Measurements from ENCODE around the gene CALN1.

Gene CALN1

GRCh38 chr7:71772779-71773178, 639.4 kb downstream of the CALN1 start:
- Histone ChIP-seq H3K27ac (ENCODE audit: extremely low read depth, low read depth, low read length) (no peak overlapping the region), H3K9me3 (ENCODE audit: control insufficient read depth, insufficient read depth, low read depth, low read length) (no peaks in the 10 kb centered on the region), H3K36me3 (ENCODE audit: control insufficient read depth in 2 of 2, insufficient read depth in 1 of 2, low read length in 2 of 2) (no peaks in the 10 kb centered on the region), H3K4me3 (ENCODE audit: low read depth, low read length) (no peak overlapping the region), H3K4me1 (ENCODE audit: control insufficient read depth, insufficient read depth, low read length) (no peaks in the 10 kb centered on the region)
- TF ChIP-seq GLI2 (tag by site-specific recombination; IDR thresholded peaks at IDR 0.05; ENCODE audit: borderline replicate concordance, low read depth) (no peak), ZNF747 (tag by site-specific recombination; IDR thresholded peaks at IDR 0.05) (no peak), ZNF335 (tag by site-specific recombination; conservative IDR thresholded peaks at IDR 0.05) (no peak), ZNF473 (tag by site-specific recombination; IDR thresholded peaks at IDR 0.05) (no peak), PRDM10 (tag by site-specific recombination; IDR thresholded peaks at IDR 0.05) (no peak), ZNF248 (tag by site-specific recombination; IDR thresholded peaks at IDR 0.05) (no peak), SP2 (tag by site-specific recombination; IDR thresholded peaks at IDR 0.05) (no peak)
- TF ChIP-seq, protein P1, sequence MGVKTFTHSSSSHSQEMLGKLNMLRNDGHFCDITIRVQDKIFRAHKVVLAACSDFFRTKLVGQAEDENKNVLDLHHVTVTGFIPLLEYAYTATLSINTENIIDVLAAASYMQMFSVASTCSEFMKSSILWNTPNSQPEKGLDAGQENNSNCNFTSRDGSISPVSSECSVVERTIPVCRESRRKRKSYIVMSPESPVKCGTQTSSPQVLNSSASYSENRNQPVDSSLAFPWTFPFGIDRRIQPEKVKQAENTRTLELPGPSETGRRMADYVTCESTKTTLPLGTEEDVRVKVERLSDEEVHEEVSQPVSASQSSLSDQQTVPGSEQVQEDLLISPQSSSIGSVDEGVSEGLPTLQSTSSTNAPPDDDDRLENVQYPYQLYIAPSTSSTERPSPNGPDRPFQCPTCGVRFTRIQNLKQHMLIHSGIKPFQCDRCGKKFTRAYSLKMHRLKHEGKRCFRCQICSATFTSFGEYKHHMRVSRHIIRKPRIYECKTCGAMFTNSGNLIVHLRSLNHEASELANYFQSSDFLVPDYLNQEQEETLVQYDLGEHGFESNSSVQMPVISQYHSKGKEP (tag by site-specific recombination; IDR thresholded peaks at IDR 0.05), result no peak
- CTCF ChIA-PET, result no interaction called here
- POLR2A ChIA-PET, result no interaction called here

- ChIA-PET POLR2A (no interaction called here), CTCF (no interaction called here)
- H3K4me1 ChIP-seq (ENCODE audit: control insufficient read depth, insufficient read depth, low read length), result no peaks in the 10 kb centered on the region
- no peak overlapping the region for H3K27ac ChIP-seq (ENCODE audit: extremely low read depth, low read depth, low read length)
- no peak overlapping the region for H3K4me3 ChIP-seq (ENCODE audit: low read depth, low read length)
- H3K36me3 ChIP-seq (ENCODE audit: control insufficient read depth in 2 of 2, insufficient read depth in 1 of 2, low read length in 2 of 2), result no peaks in the 10 kb centered on the region
- TF ChIP-seq, protein P2, sequence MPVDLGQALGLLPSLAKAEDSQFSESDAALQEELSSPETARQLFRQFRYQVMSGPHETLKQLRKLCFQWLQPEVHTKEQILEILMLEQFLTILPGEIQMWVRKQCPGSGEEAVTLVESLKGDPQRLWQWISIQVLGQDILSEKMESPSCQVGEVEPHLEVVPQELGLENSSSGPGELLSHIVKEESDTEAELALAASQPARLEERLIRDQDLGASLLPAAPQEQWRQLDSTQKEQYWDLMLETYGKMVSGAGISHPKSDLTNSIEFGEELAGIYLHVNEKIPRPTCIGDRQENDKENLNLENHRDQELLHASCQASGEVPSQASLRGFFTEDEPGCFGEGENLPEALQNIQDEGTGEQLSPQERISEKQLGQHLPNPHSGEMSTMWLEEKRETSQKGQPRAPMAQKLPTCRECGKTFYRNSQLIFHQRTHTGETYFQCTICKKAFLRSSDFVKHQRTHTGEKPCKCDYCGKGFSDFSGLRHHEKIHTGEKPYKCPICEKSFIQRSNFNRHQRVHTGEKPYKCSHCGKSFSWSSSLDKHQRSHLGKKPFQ (tag by site-specific recombination; IDR thresholded peaks at IDR 0.05), result no peak
- no peak for TF ChIP-seq ZNF791 (tag by site-specific recombination; IDR thresholded peaks at IDR 0.05)
- TF ChIP-seq, protein P3, sequence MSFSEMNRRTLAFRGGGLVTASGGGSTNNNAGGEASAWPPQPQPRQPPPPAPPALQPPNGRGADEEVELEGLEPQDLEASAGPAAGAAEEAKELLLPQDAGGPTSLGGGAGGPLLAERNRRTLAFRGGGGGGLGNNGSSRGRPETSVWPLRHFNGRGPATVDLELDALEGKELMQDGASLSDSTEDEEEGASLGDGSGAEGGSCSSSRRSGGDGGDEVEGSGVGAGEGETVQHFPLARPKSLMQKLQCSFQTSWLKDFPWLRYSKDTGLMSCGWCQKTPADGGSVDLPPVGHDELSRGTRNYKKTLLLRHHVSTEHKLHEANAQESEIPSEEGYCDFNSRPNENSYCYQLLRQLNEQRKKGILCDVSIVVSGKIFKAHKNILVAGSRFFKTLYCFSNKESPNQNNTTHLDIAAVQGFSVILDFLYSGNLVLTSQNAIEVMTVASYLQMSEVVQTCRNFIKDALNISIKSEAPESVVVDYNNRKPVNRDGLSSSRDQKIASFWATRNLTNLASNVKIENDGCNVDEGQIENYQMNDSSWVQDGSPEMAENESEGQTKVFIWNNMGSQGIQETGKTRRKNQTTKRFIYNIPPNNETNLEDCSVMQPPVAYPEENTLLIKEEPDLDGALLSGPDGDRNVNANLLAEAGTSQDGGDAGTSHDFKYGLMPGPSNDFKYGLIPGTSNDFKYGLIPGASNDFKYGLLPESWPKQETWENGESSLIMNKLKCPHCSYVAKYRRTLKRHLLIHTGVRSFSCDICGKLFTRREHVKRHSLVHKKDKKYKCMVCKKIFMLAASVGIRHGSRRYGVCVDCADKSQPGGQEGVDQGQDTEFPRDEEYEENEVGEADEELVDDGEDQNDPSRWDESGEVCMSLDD (tag by site-specific recombination; IDR thresholded peaks at IDR 0.05), result no peak
- no peak for TF ChIP-seq ZBTB17 (tag by site-specific recombination; IDR thresholded peaks at IDR 0.05)
- no peak for TF ChIP-seq ZNF138 (tag by site-specific recombination; IDR thresholded peaks at IDR 0.05; ENCODE audit: borderline replicate concordance)
- TF ChIP-seq ZNF560 (tag by site-specific recombination; IDR thresholded peaks at IDR 0.05; ENCODE audit: borderline replicate concordance), result no peak
- no peak for TF ChIP-seq ZNF837 (tag by site-specific recombination; IDR thresholded peaks at IDR 0.05)
- no peak for TF ChIP-seq MEIS1 (CRISPR knock-in tag; IDR thresholded peaks at IDR 0.05; ENCODE audit: borderline replicate concordance)
- no peak for TF ChIP-seq HOXA7 (CRISPR knock-in tag; IDR thresholded peaks at IDR 0.05; ENCODE audit: borderline replicate concordance)
- TF ChIP-seq SP3 (tag by site-specific recombination; IDR thresholded peaks at IDR 0.05), result no peak
- no peak for TF ChIP-seq ZNF10 (tag by site-specific recombination; IDR thresholded peaks at IDR 0.05)
- no peak for TF ChIP-seq ZNF274 (IDR thresholded peaks at IDR 0.05; ENCODE audit: low read length)
- no peak for TF ChIP-seq ZNF274 (tag by site-specific recombination; IDR thresholded peaks at IDR 0.05; ENCODE audit: borderline replicate concordance)
- TF ChIP-seq ZNF626 (tag by site-specific recombination; IDR thresholded peaks at IDR 0.05), result no peak
- no peaks in the 10 kb centered on the region for H3K9me3 ChIP-seq (ENCODE audit: control insufficient read depth, insufficient read depth, low read depth, low read length)
Observed at GRCh38 chr7:71770269-71770907, 641.8 kb downstream of the CALN1 start.
